Heart right ventricle (tissue), 16 donors: ENCODE results near the gene DHRSX. TPM values are rescaled to one million over a fixed set of nuclear protein-coding genes. Genes with fewer than 3 reads are reported as not detected.

Experiments
- ATAC-seq, 8 donors: fragments of 200-7000 bp; cut with Tn5 transposase; one replicate each; pipeline ENCODE4 v1.9.1; 2020; ENCODE audit warnings: mild to moderate bottlenecking in 8 of 8, moderate library complexity in 8 of 8, moderate number of reproducible peaks in 1 of 8
- DNase-seq, 2 donors: peaks; one replicate each; pipeline ENCODE4 v3.0.0-alpha.2; 2020
- H3K27ac ChIP-seq, 10 donors: fragments of 200-600 bp; sonication (generic) in 2 of 10; one replicate each; pipeline versions ENCODE4 v1.5.0 to v1.8.0; 2020 to 2022; ENCODE audit warnings: mild to moderate bottlenecking in 3 of 10
- H3K27me3 ChIP-seq, 7 donors: fragments of 200-600 bp; one replicate each; pipeline ENCODE4 v1.8.0; 2021 to 2022; ENCODE audit warnings: mild to moderate bottlenecking in 2 of 7
- H3K36me3 ChIP-seq, 9 donors: fragments of 200-600 bp; sonication (generic) in 1 of 9; one replicate each; pipeline versions ENCODE4 v1.5.0 to v1.8.0; 2020 to 2022; ENCODE audit warnings: mild to moderate bottlenecking in 2 of 9
- H3K4me1 ChIP-seq, 9 donors: fragments of 200-600 bp; sonication (generic) in 1 of 9; one replicate each; pipeline versions ENCODE4 v1.5.0 to v1.8.0; 2020 to 2022; ENCODE audit warnings: mild to moderate bottlenecking in 4 of 9
- H3K4me3 ChIP-seq, 10 donors: fragments of 200-600 bp; sonication (generic) in 2 of 10; one replicate each; pipeline versions ENCODE4 v1.5.0 to v1.8.0; 2020 to 2022; ENCODE audit warnings: mild to moderate bottlenecking in 7 of 10, moderate library complexity in 2 of 10
- H3K9me3 ChIP-seq, 11 donors: fragments of 200-600 bp in 10 of 11; sonication (generic) in 2 of 11; one replicate each; pipeline versions ENCODE4 v1.5.0 to v1.8.0; 2013 to 2022; ENCODE audit warnings: mild to moderate bottlenecking in 2 of 11, control low read depth in 1 of 11, moderate library complexity in 1 of 11
- WGBS, 2 donors: extraction: QIAGEN DNeasy Blood & Tissue Kit; methylation state at CpG; one replicate each; pipeline ENCODE4 v1.1.7; 2013; ENCODE audit warnings: inconsistent platforms in 1 of 2; 5-methylcytosine and 5-hydroxymethylcytosine counted together
- intact Hi-C, 10 donors: fragments of 100-400 bp; cut with DNase I; formaldehyde crosslinking; loops; one replicate each; pipeline versions ENCODE4 v1.11.1 to v1.14.2; 2022
- polyA plus RNA-seq, 2 donors: library from polyadenylated mRNA; stranded (reverse); fragments of 200-250 nt; gene quantifications; one replicate each; pipeline ENCODE4 v1.2.3, GENCODE V29; 2013
- total RNA-seq, 10 donors: library from RNA; stranded (reverse); fragmentation: NEBNext Ultra II Directional in 3 of 10; extraction: Animal tissue kit (Norgen Biotek cat#: 25700) in 3 of 10; gene quantifications; one replicate each; pipeline versions ENCODE4 v1.2.1 to v1.2.4, GENCODE V29; 2021 to 2023
- TF ChIP-seq, protein P1 (sequence below), 9 donors: fragments of 200-600 bp; sonication (generic) in 2 of 9; IDR thresholded peaks; one replicate each; pipeline versions ENCODE4 v1.5.0 to v1.8.0; 2021 to 2022; ENCODE audit warnings: antibody characterized with exemption in 9 of 9, mild to moderate bottlenecking in 5 of 9, moderate library complexity in 1 of 9
- donor health status: Arrhythmogenic right ventricular cardiomyopathy.
- donor health status: ischemic (EF 13 %, LVEDD 7.1; RV severe dilation, severe dysfunction).
- donor health status: healthy with polysubstance abuse.
- donor health status: DM: no; HTN: yes; CAD: no.
- donor health status: DM: no; HTN: no; CAD: no.
- donor health status: ischemic (EF 25% LVEDD 6.9; RV normal size, moderate dysfunction).
- donor health status: ischemic (EF 25% LVEDD 5.7; RV mildly dilated, moderate dysfunction).
- donor health status: healthy.
- donor health status: DM: yes; HTN: yes; CAD: no.
- donor health status: Ischemic cardiomyopathy.
- donor health status: ischemic (EF 35%, LVEDD 5.7; RV mildly dilated, moderate dysfunction).
- donor health status: nonischemic (EF 11% LVEDD 7.7; RV severe dilation, severe dysfunction).
- donor health status: DM: yes; HTN: yes; CAD: no.
- donor health status: PGD.
- donor health status: ischemic (EF 29% LVEDD 5.4; RV normal size, mild dysfunction).
- donor health status: nonischemic (EF 23%, LVEDD 6.1; RV moderate dilation, normal function).

The DHRSX gene
- total and polyA plus RNA-seq, 12 donors, result 13.8 to 35.9 (median 26.2) TPM

- TF ChIP-seq, protein P1, sequence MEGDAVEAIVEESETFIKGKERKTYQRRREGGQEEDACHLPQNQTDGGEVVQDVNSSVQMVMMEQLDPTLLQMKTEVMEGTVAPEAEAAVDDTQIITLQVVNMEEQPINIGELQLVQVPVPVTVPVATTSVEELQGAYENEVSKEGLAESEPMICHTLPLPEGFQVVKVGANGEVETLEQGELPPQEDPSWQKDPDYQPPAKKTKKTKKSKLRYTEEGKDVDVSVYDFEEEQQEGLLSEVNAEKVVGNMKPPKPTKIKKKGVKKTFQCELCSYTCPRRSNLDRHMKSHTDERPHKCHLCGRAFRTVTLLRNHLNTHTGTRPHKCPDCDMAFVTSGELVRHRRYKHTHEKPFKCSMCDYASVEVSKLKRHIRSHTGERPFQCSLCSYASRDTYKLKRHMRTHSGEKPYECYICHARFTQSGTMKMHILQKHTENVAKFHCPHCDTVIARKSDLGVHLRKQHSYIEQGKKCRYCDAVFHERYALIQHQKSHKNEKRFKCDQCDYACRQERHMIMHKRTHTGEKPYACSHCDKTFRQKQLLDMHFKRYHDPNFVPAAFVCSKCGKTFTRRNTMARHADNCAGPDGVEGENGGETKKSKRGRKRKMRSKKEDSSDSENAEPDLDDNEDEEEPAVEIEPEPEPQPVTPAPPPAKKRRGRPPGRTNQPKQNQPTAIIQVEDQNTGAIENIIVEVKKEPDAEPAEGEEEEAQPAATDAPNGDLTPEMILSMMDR (IDR thresholded peaks at IDR 0.05), result no peak
- WGBS, 2 donors, result 77 to 82% methylated on average over 8 of the region's 8 CpGs
- no peak overlapping the region for H3K4me3 ChIP-seq
- no peaks in the 10 kb centered on the region for H3K36me3 ChIP-seq
- H3K27ac ChIP-seq, result peak overlapping the region in 1 of 10 donors; percentile 19
- ATAC-seq (no peak), DNase-seq (no peak)
- H3K27me3 ChIP-seq, result no peaks in the 10 kb centered on the region
- intact Hi-C loops, result loop anchor here in 2 of 10 donors (10.0 kb wide), 2 partner anchors 171 to 1339 kb away; no protein-coding TSS in a partner anchor
- no peaks in the 10 kb centered on the region for H3K9me3 ChIP-seq
- peaks cover 0 to 14% (median 0%) of the 10 kb centered on the region in 9 donors for H3K4me1 ChIP-seq
Observed at GRCh38 chrX:2324151-2324550, 176.6 kb downstream of the DHRSX start.

GRCh38 chrX:2321411-2321810 is 179.4 kb downstream of the DHRSX start:
- peak overlapping the region in 3 of 10 donors; percentile 11 to 24 (median 15) for H3K4me3 ChIP-seq
- WGBS, 2 donors, result 68 to 69% methylated on average over 9 of the region's 9 CpGs
- ATAC-seq (peak in 6 of 8 donors; percentile 2 to 55 (median 25)), DNase-seq (no peak)
- H3K27me3 ChIP-seq, result no peaks in the 10 kb centered on the region
- peaks cover 0 to 14% (median 0%) of the 10 kb centered on the region in 9 donors for H3K4me1 ChIP-seq
- H3K27ac ChIP-seq, result peak overlapping the region; percentile 39 to 85 (median 80)
- no peaks in the 10 kb centered on the region for H3K36me3 ChIP-seq
- TF ChIP-seq, protein P1 (IDR thresholded peaks at IDR 0.05), result no peak
- intact Hi-C loops, result loop anchor here in 3 of 10 donors (1.0 to 10.0 kb wide), 4 partner anchors 21 to 1337 kb away; no protein-coding TSS in a partner anchor
- no peaks in the 10 kb centered on the region for H3K9me3 ChIP-seq

- ATAC-seq (peak; percentile 16 to 95 (median 77)), DNase-seq (peak; percentile 48 to 56)
- Histone ChIP-seq H3K4me3 (peak overlapping the region in 3 of 10 donors; percentile 11 to 24 (median 15)), H3K27me3 (no peaks in the 10 kb centered on the region), H3K4me1 (peaks cover 0 to 14% (median 0%) of the 10 kb centered on the region in 9 donors), H3K27ac (peak overlapping the region; percentile 39 to 85 (median 80)), H3K36me3 (no peaks in the 10 kb centered on the region), H3K9me3 (peaks cover 0 to 2% (median 0%) of the 10 kb centered on the region in 11 donors)
- TF ChIP-seq, protein P1 (IDR thresholded peaks at IDR 0.05), result no peak
- intact Hi-C loops, result loop anchor here in 3 of 10 donors (1.0 to 10.0 kb wide), 4 partner anchors 22 to 1336 kb away; no protein-coding TSS in a partner anchor
- 37 to 52% methylated on average over 20 of the region's 20 CpGs for WGBS, 2 donors
Observed at GRCh38 chrX:2320580-2321327, 180.0 kb downstream of the DHRSX start.

- Histone ChIP-seq H3K4me3 (no peak overlapping the region), H3K4me1 (peaks cover 0 to 14% (median 0%) of the 10 kb centered on the region in 9 donors), H3K36me3 (no peaks in the 10 kb centered on the region), H3K27me3 (no peaks in the 10 kb centered on the region), H3K27ac (peak overlapping the region in 8 of 10 donors; percentile 60 to 85 (median 82)), H3K9me3 (peaks cover 0 to 9% (median 0%) of the 10 kb centered on the region in 11 donors)
- intact Hi-C loops, result loop anchor here in 3 of 10 donors (2.0 to 10.0 kb wide), 3 partner anchors 23 to 1335 kb away; no protein-coding TSS in a partner anchor
- no peak for DNase-seq
- TF ChIP-seq, protein P1 (IDR thresholded peaks at IDR 0.05), result no peak
- WGBS, 2 donors, result 98% methylated on average over 7 of the region's 7 CpGs
- ATAC-seq, result no peak
Observed at GRCh38 chrX:2320089-2320488, 180.7 kb downstream of the DHRSX start.
